ENCODE measurements around the gene FNBP1. TPM values are rescaled to one million over a fixed set of nuclear protein-coding genes. Genes with fewer than 3 reads are reported as not detected.
"Not testable (repeated sequence)": the region's sequence is repeated elsewhere in the genome, so short reads cannot be mapped to it uniquely, and the experiment has no call there.

The FNBP1 gene
- total and polyA plus RNA-seq, 7 experiments from 2014 or later: 138 to 207 (median 166) TPM

- POLR2A ChIA-PET: interaction anchor here (0.7 kb wide), 1 partner anchor 16 kb away, joined by 3 read pairs; no protein-coding TSS in a partner anchor
- ATAC-seq: no peak
- Histone ChIP-seq H3K4me3 (ENCODE audit: low read length) (no peak overlapping the region), H3K27me3 (ENCODE audit: control insufficient read depth in 2 of 2, insufficient read depth in 2 of 2, low read length in 2 of 2) (no peaks in the 10 kb centered on the region), H3K9me3 (ENCODE audit: control insufficient read depth in 2 of 3, low read length in 3 of 3) (no peaks in the 10 kb centered on the region), H3K27ac (ENCODE audit: low read depth, low read length) (no peak overlapping the region), H3K4me1 (ENCODE audit: control insufficient read depth in 2 of 2, insufficient read depth in 2 of 2, low read length in 2 of 2) (peaks cover 43 to 48% of the 10 kb centered on the region in 2 donors), H3K36me3 (ENCODE audit: control insufficient read depth in 2 of 3, insufficient read depth in 3 of 3, low read length in 3 of 3) (no peaks in the 10 kb centered on the region)
- CTCF ChIA-PET: no interaction called here
- Mint-ChIP-seq H3K4me1 (peaks cover 49 to 87% (median 79%) of the 10 kb centered on the region in 7 donors), H3K27ac (peak overlapping the region; percentile 8 to 93 (median 81)), H3K9me3 (peaks cover 0 to 2% (median 0%) of the 10 kb centered on the region in 11 donors), H3K4me3 (peak overlapping the region in 2 of 10 donors; percentile 23 to 39), H3K27me3 (no peaks in the 10 kb centered on the region), H3K36me3 (peaks cover 0 to 28% (median 22%) of the 10 kb centered on the region in 5 donors)
- intact Hi-C loops (cut with micrococcal nuclease): no loop called here
- DNase-seq: no peak
These were observed 55.0 kb downstream of the FNBP1 start for GRCh38 chr9:129987941-129988340.

DNA sequence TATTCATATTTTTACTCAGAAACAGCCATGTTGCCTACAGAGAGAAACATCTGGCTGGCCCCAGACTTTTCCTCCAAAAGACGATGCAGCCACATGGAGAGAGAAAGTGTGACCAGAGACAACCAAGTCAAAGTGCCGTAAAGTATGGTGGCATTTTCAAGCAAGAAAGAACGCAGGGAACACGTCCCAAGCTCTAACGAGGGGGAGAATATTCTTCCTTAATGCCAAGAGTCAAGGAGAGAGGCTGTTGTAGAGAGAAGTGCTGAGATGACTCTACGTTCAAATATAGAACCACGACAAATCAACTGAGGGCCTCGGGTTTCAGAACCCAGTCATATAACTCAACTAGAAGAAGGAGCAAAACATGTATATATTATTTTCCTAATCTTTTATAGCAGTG, 55.9 kb downstream of the FNBP1 start:
- peak overlapping the region; percentile 43 to 93 (median 83) for H3K27ac Mint-ChIP-seq
- peaks cover 0 to 2% (median 0%) of the 10 kb centered on the region in 11 donors for H3K9me3 Mint-ChIP-seq
- H3K36me3 Mint-ChIP-seq: peaks cover 0 to 28% (median 23%) of the 10 kb centered on the region in 5 donors
- H3K27me3 ChIP-seq (ENCODE audit: control insufficient read depth in 2 of 2, insufficient read depth in 2 of 2, low read length in 2 of 2): no peaks in the 10 kb centered on the region
- intact Hi-C loops (cut with micrococcal nuclease): no loop called here
- peaks cover 51 to 91% (median 81%) of the 10 kb centered on the region in 7 donors for H3K4me1 Mint-ChIP-seq
- no peak overlapping the region for H3K4me3 ChIP-seq (ENCODE audit: low read length)
- H3K36me3 ChIP-seq (ENCODE audit: control insufficient read depth in 2 of 3, insufficient read depth in 3 of 3, low read length in 3 of 3): no peaks in the 10 kb centered on the region
- H3K9me3 ChIP-seq (ENCODE audit: control insufficient read depth in 2 of 3, low read length in 3 of 3): no peaks in the 10 kb centered on the region
- H3K27me3 Mint-ChIP-seq: no peaks in the 10 kb centered on the region
- H3K4me1 ChIP-seq (ENCODE audit: control insufficient read depth in 2 of 2, insufficient read depth in 2 of 2, low read length in 2 of 2): peaks cover 41 to 48% of the 10 kb centered on the region in 2 donors
- DNase-seq (no peak), ATAC-seq (no peak)
- H3K27ac ChIP-seq (ENCODE audit: low read depth, low read length): peak overlapping the region; percentile 51
- ChIA-PET POLR2A (interaction anchor here (0.8 kb wide), 1 partner anchor 22 kb away, joined by 3 read pairs; no protein-coding TSS in a partner anchor), CTCF (interaction anchor here (0.6 kb wide), 1 partner anchor 24 kb away, joined by 3 read pairs; no protein-coding TSS in a partner anchor)
- peak overlapping the region in 4 of 10 donors; percentile 10 to 44 (median 18) for H3K4me3 Mint-ChIP-seq

DNA sequence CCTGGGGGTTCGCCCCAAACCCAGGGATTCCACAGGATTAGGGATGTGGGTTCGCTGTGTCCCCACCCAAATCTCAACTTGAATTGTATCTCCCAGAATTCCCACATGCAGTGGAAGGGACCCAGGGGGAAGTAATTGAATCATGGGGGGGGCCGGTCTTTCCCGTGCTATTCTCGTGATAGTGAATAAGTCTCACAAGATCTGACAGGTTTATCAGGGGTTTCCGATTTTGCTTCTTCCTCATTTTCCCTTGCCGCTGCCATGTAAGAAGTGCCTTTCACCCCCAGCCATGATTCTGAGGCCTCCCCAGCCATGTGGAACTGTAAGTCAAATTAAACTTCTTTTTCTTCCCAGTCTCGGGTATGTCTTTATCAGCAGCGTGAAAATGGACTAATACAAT, 58.4 kb downstream of the FNBP1 start:
- H3K36me3 Mint-ChIP-seq: peaks cover 0 to 23% (median 18%) of the 10 kb centered on the region in 5 donors
- H3K9me3 Mint-ChIP-seq; H3K9me3 ChIP-seq (ENCODE audit: control insufficient read depth in 2 of 3, low read length in 3 of 3); H3K4me3 ChIP-seq (ENCODE audit: low read length); H3K27me3 ChIP-seq (ENCODE audit: control insufficient read depth in 2 of 2, insufficient read depth in 2 of 2, low read length in 2 of 2); H3K27me3 Mint-ChIP-seq; H3K27ac ChIP-seq (ENCODE audit: low read depth, low read length); ATAC-seq; DNase-seq; CTCF ChIA-PET; intact Hi-C loops (cut with micrococcal nuclease); H3K36me3 ChIP-seq (ENCODE audit: control insufficient read depth in 2 of 3, insufficient read depth in 3 of 3, low read length in 3 of 3): not testable (repeated sequence)
- POLR2A ChIA-PET: interaction anchor here (0.6 kb wide), 1 partner anchor 147 kb away, joined by 3 read pairs; no protein-coding TSS in a partner anchor
- peaks cover 18 to 37% of the 10 kb centered on the region in 2 donors for H3K4me1 ChIP-seq (ENCODE audit: control insufficient read depth in 2 of 2, insufficient read depth in 2 of 2, low read length in 2 of 2)
- H3K4me3 Mint-ChIP-seq: peak overlapping the region in 6 of 10 donors; percentile 6 to 64 (median 40)
- H3K4me1 Mint-ChIP-seq: peaks cover 43 to 82% (median 71%) of the 10 kb centered on the region in 7 donors
- peak overlapping the region in 8 of 9 donors; percentile 10 to 86 (median 69) for H3K27ac Mint-ChIP-seq

DNA sequence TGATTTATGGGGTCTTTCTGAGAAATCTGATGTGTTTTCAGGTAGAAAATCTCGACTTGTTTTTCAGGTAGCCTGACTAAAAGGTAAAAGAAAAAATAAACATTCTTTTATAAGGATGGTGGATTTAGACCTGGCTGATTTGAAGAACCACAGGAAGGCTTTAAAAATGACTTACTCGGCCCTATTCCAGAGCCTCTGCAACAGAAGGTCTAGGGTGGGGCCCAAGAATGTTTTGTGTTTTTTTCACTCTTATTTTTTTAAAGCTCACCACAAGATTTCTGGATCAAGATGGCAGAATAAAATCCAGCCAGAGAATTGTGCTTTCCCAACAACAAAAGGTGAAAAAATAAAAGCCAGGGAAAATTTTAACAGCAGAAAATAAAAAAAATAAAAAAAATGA, 59.1 kb downstream of the FNBP1 start:
- ChIA-PET POLR2A (interaction anchor here (0.7 to 1.1 kb wide), 2 partner anchors 10 to 102 kb away, joined by 3 to 4 read pairs; no protein-coding TSS in a partner anchor), CTCF (no interaction called here)
- Mint-ChIP-seq H3K27me3 (no peaks in the 10 kb centered on the region), H3K36me3 (peaks cover 0 to 28% (median 23%) of the 10 kb centered on the region in 5 donors), H3K4me1 (peaks cover 36 to 80% (median 71%) of the 10 kb centered on the region in 7 donors), H3K9me3 (peaks cover 0 to 2% (median 0%) of the 10 kb centered on the region in 11 donors), H3K27ac (peak overlapping the region in 6 of 9 donors; percentile 37 to 81 (median 67)), H3K4me3 (peak overlapping the region in 3 of 10 donors; percentile 15 to 30 (median 25))
- no peaks in the 10 kb centered on the region for H3K27me3 ChIP-seq (ENCODE audit: control insufficient read depth in 2 of 2, insufficient read depth in 2 of 2, low read length in 2 of 2)
- no peaks in the 10 kb centered on the region for H3K9me3 ChIP-seq (ENCODE audit: control insufficient read depth in 2 of 3, low read length in 3 of 3)
- ATAC-seq (no peak), DNase-seq (no peak)
- H3K36me3 ChIP-seq (ENCODE audit: control insufficient read depth in 2 of 3, insufficient read depth in 3 of 3, low read length in 3 of 3): peaks cover 0 to 17% (median under 1%) of the 10 kb centered on the region in 3 experiments
- no peak overlapping the region for H3K27ac ChIP-seq (ENCODE audit: low read depth, low read length)
- H3K4me3 ChIP-seq (ENCODE audit: low read length): no peak overlapping the region
- H3K4me1 ChIP-seq (ENCODE audit: control insufficient read depth in 2 of 2, insufficient read depth in 2 of 2, low read length in 2 of 2): peaks cover 11 to 30% of the 10 kb centered on the region in 2 donors
- intact Hi-C loops (cut with micrococcal nuclease): no loop called here

GRCh38 chr9:129981180-129981907, 61.6 kb downstream of the FNBP1 start:
- Mint-ChIP-seq H3K9me3 (peaks cover 0 to 2% (median 0%) of the 10 kb centered on the region in 11 donors), H3K36me3 (peaks cover 0 to 40% (median 31%) of the 10 kb centered on the region in 5 donors), H3K27me3 (no peaks in the 10 kb centered on the region), H3K27ac (peak overlapping the region in 8 of 9 donors; percentile 0 to 81 (median 44)), H3K4me3 (peak overlapping the region in 1 of 10 donors; percentile 1), H3K4me1 (peaks cover 27 to 68% (median 53%) of the 10 kb centered on the region in 7 donors)
- Histone ChIP-seq H3K9me3 (ENCODE audit: control insufficient read depth in 2 of 3, low read length in 3 of 3) (no peaks in the 10 kb centered on the region), H3K36me3 (ENCODE audit: control insufficient read depth in 2 of 3, insufficient read depth in 3 of 3, low read length in 3 of 3) (peaks cover 3 to 42% (median 19%) of the 10 kb centered on the region in 3 experiments), H3K4me3 (ENCODE audit: low read length) (no peak overlapping the region), H3K27ac (ENCODE audit: low read depth, low read length) (no peak overlapping the region), H3K4me1 (ENCODE audit: control insufficient read depth in 2 of 2, insufficient read depth in 2 of 2, low read length in 2 of 2) (peaks cover 9 to 13% of the 10 kb centered on the region in 2 donors), H3K27me3 (ENCODE audit: control insufficient read depth in 2 of 2, insufficient read depth in 2 of 2, low read length in 2 of 2) (no peaks in the 10 kb centered on the region)
- POLR2A ChIA-PET: no interaction called here
- ATAC-seq (no peak), DNase-seq (no peak)
- intact Hi-C loops (cut with micrococcal nuclease): no loop called here
- CTCF ChIA-PET: no interaction called here

- H3K27ac ChIP-seq (ENCODE audit: low read depth, low read length); H3K9me3 Mint-ChIP-seq; CTCF ChIA-PET; H3K9me3 ChIP-seq (ENCODE audit: control insufficient read depth in 2 of 3, low read length in 3 of 3); H3K27me3 Mint-ChIP-seq; intact Hi-C loops (cut with micrococcal nuclease); DNase-seq; ATAC-seq; H3K4me3 Mint-ChIP-seq; H3K27me3 ChIP-seq (ENCODE audit: control insufficient read depth in 2 of 2, insufficient read depth in 2 of 2, low read length in 2 of 2); H3K4me3 ChIP-seq (ENCODE audit: low read length): not testable (repeated sequence)
- H3K36me3 Mint-ChIP-seq: peaks cover 0 to 39% (median 28%) of the 10 kb centered on the region in 5 donors
- H3K36me3 ChIP-seq (ENCODE audit: control insufficient read depth in 2 of 3, insufficient read depth in 3 of 3, low read length in 3 of 3): peaks cover 3 to 47% (median 19%) of the 10 kb centered on the region in 3 experiments
- H3K4me1 Mint-ChIP-seq: peaks cover 21 to 63% (median 50%) of the 10 kb centered on the region in 7 donors
- peak overlapping the region in 2 of 9 donors; percentile 42 to 47 for H3K27ac Mint-ChIP-seq
- POLR2A ChIA-PET: interaction anchor here (0.7 kb wide), 1 partner anchor 136 kb away, joined by 4 read pairs; no protein-coding TSS in a partner anchor
- H3K4me1 ChIP-seq (ENCODE audit: control insufficient read depth in 2 of 2, insufficient read depth in 2 of 2, low read length in 2 of 2): peaks cover 9 to 13% of the 10 kb centered on the region in 2 donors
These were observed 62.8 kb downstream of the FNBP1 start for GRCh38 chr9:129980224-129980623.

Data from naive thymus-derived CD4-positive, alpha-beta T cell (primary cell).